GM12891 (cell line): Measurements from ENCODE around the gene MAD1L1.

Source experiments
- POLR2A ChIP-seq: IDR thresholded peaks from 2 replicates; pipeline ENCODE4 v1.6.1; 2011; ENCODE audit warnings: low read depth, low read length, control low read depth
- POLR2AphosphoS5 ChIP-seq: IDR thresholded peaks from 2 replicates; pipeline ENCODE4 v1.6.1; 2011; ENCODE audit warnings: low read depth, low read length, control low read depth
- POU2F2 ChIP-seq: IDR thresholded peaks from 2 replicates; pipeline ENCODE4 v1.6.1; 2011; ENCODE audit warnings: low read depth, mild to moderate bottlenecking, control low read depth, low read length, moderate library complexity
- SPI1 ChIP-seq: IDR thresholded peaks from 2 replicates; pipeline ENCODE4 v1.6.1; 2011; ENCODE audit warnings: low read depth, low read length, control low read depth
- TAF1 ChIP-seq: IDR thresholded peaks from 2 replicates; pipeline ENCODE4 v1.6.1; 2011; ENCODE audit warnings: low read depth, low read length, control low read depth

DNA sequence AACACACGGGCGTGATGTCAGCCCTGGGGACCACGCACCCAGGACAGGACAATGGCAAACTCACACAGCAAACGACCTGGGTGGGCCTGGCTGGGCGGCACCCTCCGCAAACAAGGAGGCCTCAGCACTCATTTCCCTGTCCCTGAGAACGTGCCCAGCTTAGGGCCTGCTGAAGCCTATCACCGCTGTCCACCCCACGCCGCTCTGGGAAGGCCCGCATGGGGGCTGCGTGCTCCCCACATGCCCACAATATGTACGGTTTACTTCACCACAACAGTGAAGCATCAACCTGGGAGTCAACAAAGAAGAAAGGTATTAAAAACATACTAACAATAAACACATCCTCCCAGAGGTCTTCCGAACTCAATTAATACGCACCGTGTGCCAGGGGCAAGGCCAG, 12.2 kb downstream of the MAD1L1 start:
- no peak for TF ChIP-seq POLR2AphosphoS5
- TF ChIP-seq POLR2A: no peak
- no peak for TF ChIP-seq POU2F2
- TF ChIP-seq TAF1: no peak
- TF ChIP-seq SPI1: no peak
